Right lobe of liver (tissue), 6 donors: Measurements from ENCODE around the gene ZNF394. TPM values are rescaled to one million over a fixed set of nuclear protein-coding genes. Genes with fewer than 3 reads are reported as not detected.
"Not testable (repeated sequence)": the region's sequence is repeated elsewhere in the genome, so short reads cannot be mapped to it uniquely, and the experiment has no call there.

Source experiments
- ATAC-seq, 4 donors: fragments of 200-7000 bp; cut with Tn5 transposase; one replicate each; pipeline ENCODE4 v1.9.1; 2020; ENCODE audit warnings: mild to moderate bottlenecking in 4 of 4, moderate library complexity in 4 of 4
- DNase-seq, 3 donors: peaks; one replicate each; pipeline ENCODE4 v3.0.0-alpha.2; 2020
- H3K27ac ChIP-seq, 3 donors: fragments of 200-600 bp; one replicate each; pipeline ENCODE4 v1.8.0; 2022
- H3K27me3 ChIP-seq, 2 donors: fragments of 200-600 bp; one replicate each; pipeline ENCODE4 v1.8.0; 2022
- H3K36me3 ChIP-seq, 4 donors: fragments of 200-600 bp; sonication (generic) in 1 of 4; one replicate each; pipeline versions ENCODE4 v1.5.1 to v1.8.0; 2017 to 2022; ENCODE audit warnings: control low read depth in 1 of 4
- H3K4me1 ChIP-seq, 4 donors: fragments of 200-600 bp; sonication (generic) in 1 of 4; one replicate each; pipeline versions ENCODE4 v1.5.1 to v1.8.0; 2017 to 2022; ENCODE audit warnings: control low read depth in 1 of 4
- H3K4me3 ChIP-seq, 3 donors: fragments of 200-600 bp; one replicate each; pipeline ENCODE4 v1.8.0; 2022
- H3K9me3 ChIP-seq, 4 donors: fragments of 200-600 bp; sonication (generic) in 1 of 4; one replicate each; pipeline versions ENCODE4 v1.5.1 to v1.8.0; 2017 to 2022; ENCODE audit warnings: control low read depth in 1 of 4
- POLR2A ChIP-seq: fragments of 450-650 bp; IDR thresholded peaks from one replicate; pipeline ENCODE4 v1.6.1; 2017; ENCODE audit warnings: antibody characterized with exemption, mild to moderate bottlenecking
- whole genome bisulfite sequencing: methylation state at CpG from one replicate; pipeline ENCODE4 v1.1.6; 2018; ENCODE audit warnings: low coverage, low lambda C conversion rate; ENCODE audit not compliant: insufficient coverage; ENCODE audit errors: missing lambda C conversion rate; 5-methylcytosine and 5-hydroxymethylcytosine counted together
- intact Hi-C, 2 donors: fragments of 100-400 bp; cut with DNase I; formaldehyde crosslinking; loops; one replicate each; pipeline versions ENCODE4 v1.11.2 to v1.14.1; 2022
- total RNA-seq, 6 experiments: library from RNA; depleted of rRNA in 2 of 6; stranded (reverse); fragments of >200 nt in 2 of 6; fragmentation: NEBNext Ultra II Directional in 3 of 6; extraction: Animal tissue kit (Norgen Biotek cat#: 25700) in 3 of 6; gene quantifications; one replicate each; pipeline versions ENCODE4 v1.1.0 to v1.2.4, GENCODE V29; 2016 to 2023
- TF ChIP-seq, protein P1 (sequence below), 4 donors: fragments of 200-600 bp in 3 of 4; fragments of 450-650 bp in 1 of 4; IDR thresholded peaks; one replicate each; pipeline versions ENCODE4 v1.5.1 to v1.8.0; 2016 to 2022; ENCODE audit warnings: antibody characterized with exemption in 4 of 4, mild to moderate bottlenecking in 2 of 4
- donor health status: DM: no; HTN: yes; CAD: no.
- donor health status: DM: no; HTN: no; CAD: no.
- donor health status: DM: no; HTN: no; CAD: no.
- donor health status: DM: no; HTN: yes; CAD: no.
- donor health status: DM: no; HTN: yes; CAD: no.

The ZNF394 gene
- total RNA-seq, 6 experiments from 2014 or later = 6.6 to 12.3 (median 9.4) TPM

DNA sequence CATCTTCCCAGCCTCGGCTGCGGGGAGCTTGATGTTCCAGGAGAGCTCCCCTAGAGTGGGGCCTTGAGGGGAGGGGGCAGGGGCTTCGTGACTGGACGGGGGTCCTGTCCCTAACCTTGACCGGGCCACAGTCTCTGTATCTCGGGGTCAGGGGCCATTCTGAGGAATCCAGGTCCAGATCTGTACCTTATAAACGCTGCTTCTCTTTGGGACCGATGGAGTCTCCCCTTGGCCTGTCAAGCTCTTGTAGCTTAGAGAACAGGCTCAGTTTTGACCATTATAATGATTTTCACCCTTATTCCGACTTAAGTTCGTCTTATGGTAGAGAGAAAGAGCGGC is 5.2 kb upstream of the ZNF394 start:
- Histone ChIP-seq H3K27me3 (no peaks in the 10 kb centered on the region), H3K4me3 (peak overlapping the region; percentile 71 to 92 (median 76)), H3K4me1 (peaks cover 0 to 27% (median 7%) of the 10 kb centered on the region in 4 donors), H3K9me3 (no peaks in the 10 kb centered on the region), H3K27ac (peak overlapping the region; percentile 84 to 90 (median 88)), H3K36me3 (no peaks in the 10 kb centered on the region)
- ATAC-seq = no peak
- no peak for DNase-seq
- intact Hi-C loops = no loop called here
- TF ChIP-seq POLR2A = no peak
- TF ChIP-seq, protein P1, sequence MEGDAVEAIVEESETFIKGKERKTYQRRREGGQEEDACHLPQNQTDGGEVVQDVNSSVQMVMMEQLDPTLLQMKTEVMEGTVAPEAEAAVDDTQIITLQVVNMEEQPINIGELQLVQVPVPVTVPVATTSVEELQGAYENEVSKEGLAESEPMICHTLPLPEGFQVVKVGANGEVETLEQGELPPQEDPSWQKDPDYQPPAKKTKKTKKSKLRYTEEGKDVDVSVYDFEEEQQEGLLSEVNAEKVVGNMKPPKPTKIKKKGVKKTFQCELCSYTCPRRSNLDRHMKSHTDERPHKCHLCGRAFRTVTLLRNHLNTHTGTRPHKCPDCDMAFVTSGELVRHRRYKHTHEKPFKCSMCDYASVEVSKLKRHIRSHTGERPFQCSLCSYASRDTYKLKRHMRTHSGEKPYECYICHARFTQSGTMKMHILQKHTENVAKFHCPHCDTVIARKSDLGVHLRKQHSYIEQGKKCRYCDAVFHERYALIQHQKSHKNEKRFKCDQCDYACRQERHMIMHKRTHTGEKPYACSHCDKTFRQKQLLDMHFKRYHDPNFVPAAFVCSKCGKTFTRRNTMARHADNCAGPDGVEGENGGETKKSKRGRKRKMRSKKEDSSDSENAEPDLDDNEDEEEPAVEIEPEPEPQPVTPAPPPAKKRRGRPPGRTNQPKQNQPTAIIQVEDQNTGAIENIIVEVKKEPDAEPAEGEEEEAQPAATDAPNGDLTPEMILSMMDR (IDR thresholded peaks at IDR 0.05) = no peak
- WGBS = 0% methylated on average over 5 of the region's 11 CpGs

DNA sequence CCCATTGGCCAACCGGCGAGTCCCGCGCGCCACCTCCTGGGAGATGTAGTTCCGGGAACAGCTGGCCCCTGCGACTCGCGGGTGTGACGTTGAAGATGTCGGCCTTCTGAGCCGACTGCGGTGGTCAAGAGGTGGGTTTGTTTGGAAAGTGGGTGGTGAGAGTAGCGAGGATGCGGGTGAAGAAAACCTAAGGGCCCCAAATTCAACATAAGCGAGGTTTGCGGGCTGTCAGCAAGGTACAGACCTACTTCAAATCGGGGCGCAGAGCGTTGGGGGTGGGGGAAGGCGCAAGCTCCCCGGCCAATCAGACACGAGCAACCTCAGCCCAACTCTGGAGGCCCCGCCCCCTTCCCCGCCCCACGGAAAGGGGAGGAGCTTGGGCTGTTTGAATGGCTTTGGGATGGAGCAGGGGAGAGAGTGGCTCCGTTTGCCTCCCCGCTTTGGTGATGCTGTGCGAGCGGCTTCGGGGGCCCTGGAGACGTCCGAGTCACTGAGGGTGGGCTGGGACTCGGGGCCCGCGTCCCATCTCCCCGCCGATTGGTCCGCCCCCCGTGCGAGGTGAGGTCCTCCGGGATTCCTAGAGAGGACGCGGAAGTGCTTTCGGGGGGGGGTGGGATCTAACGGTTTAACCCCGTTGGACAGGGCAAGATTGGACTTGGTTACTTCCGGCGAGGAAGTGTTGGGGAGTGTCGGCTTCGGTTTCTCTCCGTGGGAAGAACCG is 4.7 kb upstream of the ZNF394 start, which contains the start of gene ZKSCAN5:
ZKSCAN5 (plus strand) TSS at position 60 of the 721 bp plus-strand sequence. CDS start 1,383 bp downstream, outside the sequence.
- intact Hi-C loops = no loop called here

DNA sequence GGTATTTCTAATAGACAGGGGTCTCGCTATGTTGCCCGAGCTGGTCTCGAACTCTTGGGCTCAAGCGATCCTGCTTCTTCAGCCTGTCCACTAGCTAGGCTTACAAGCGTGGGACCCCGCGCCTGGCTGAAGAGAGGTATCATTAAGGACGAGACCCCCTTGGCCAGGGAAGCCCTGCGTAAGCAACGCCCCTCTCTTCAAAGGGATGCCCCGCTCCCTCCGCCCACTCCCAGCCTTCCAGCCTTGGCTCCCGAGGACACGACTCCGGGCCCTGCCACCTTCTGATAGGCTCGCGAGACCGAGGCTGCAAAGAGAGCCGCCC is 4.2 kb upstream of the ZNF394 start:
- Histone ChIP-seq H3K4me1 (peaks cover 0 to 28% (median 7%) of the 10 kb centered on the region in 4 donors), H3K27me3 (no peaks in the 10 kb centered on the region), H3K36me3 (no peaks in the 10 kb centered on the region), H3K27ac (peak overlapping the region; percentile 84 to 90 (median 88)), H3K9me3 (no peaks in the 10 kb centered on the region), H3K4me3 (peak overlapping the region; percentile 71 to 92 (median 76))
- TF ChIP-seq, protein P1 (IDR thresholded peaks at IDR 0.05) = no peak
- no peak for TF ChIP-seq POLR2A
- DNase-seq (no peak), ATAC-seq (no peak)
- intact Hi-C loops = no loop called here
- 0% methylated on average over 5 of the region's 19 CpGs for WGBS

More for the DNA sequence above, 4.7 kb upstream of the ZNF394 start, which contains the start of gene ZKSCAN5:
- peak; percentile 90 to 95 (median 92) for ATAC-seq
- H3K4me3 ChIP-seq = peak within 1 kb of the TSS; percentile 71 to 92 (median 76)
- no peaks in the 10 kb centered on the region for H3K9me3 ChIP-seq
- peak within 1 kb of the TSS; percentile 84 to 90 (median 88) for H3K27ac ChIP-seq
- peak; percentile 99 for DNase-seq
- no peaks in the 10 kb centered on the region for H3K36me3 ChIP-seq
- H3K4me1 ChIP-seq = peaks cover 0 to 27% (median 7%) of the 10 kb centered on the region in 4 donors
- no peaks in the 10 kb centered on the region for H3K27me3 ChIP-seq
- TF ChIP-seq, protein P1 (IDR thresholded peaks at IDR 0.05) = peak in 2 of 4 donors; percentile 21 to 25
- peak; percentile 62 for TF ChIP-seq POLR2A
- under 1% methylated on average over 18 of the region's 53 CpGs for WGBS

DNA sequence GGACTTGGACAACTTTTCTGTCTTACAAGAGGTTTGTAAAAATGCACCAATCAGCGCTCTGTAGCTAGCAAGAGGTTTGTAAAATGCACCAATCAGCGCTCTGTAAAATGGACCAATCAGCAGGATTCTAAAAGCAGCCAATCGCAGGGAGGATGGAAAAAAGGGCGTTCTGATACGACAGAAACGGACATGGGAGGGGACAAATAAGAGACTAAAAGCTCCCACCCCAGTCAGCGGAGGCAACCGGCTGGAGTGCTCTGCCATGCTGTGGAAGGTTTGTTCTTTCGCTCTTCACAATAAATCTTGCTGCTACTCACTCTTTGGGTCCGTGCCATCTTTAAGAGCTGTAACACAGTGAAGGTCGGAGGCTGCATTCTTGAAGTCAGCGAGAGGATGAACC is 1.2 kb upstream of the ZNF394 start:
- H3K27ac ChIP-seq, H3K9me3 ChIP-seq, H3K27me3 ChIP-seq, ATAC-seq, H3K4me3 ChIP-seq, intact Hi-C loops: not testable (repeated sequence)
- Histone ChIP-seq H3K4me1 (peaks cover 3 to 28% (median 12%) of the 10 kb centered on the region in 4 donors), H3K36me3 (peaks cover 0 to 16% (median 2%) of the 10 kb centered on the region in 4 donors)
- DNase-seq = peak in 1 of 3 donors; percentile 16
- 96% methylated on average over 12 of the region's 12 CpGs for WGBS

DNA sequence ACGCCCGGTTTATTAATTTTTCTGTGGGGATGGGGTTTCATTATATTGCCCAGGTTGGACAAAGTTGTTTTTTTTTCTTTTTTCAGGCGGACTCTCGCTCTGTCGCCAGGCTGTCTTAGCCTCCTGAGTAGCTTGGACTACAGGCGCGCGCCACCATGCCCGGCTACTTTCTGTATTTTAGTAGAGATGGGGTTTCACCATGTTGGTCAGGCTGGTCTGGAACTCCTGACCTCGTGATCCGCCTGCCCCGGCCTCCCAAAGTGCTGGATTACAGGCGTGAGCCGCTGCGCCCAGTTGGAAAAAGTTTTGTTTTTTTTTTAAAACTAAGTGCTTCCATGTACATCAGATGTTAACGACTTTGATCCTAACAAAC is 542 bp upstream of the ZNF394 start:
- DNase-seq (peak in 1 of 3 donors; percentile 30), ATAC-seq (no peak)
- intact Hi-C loops = no loop called here

More for the DNA sequence above, 542 bp upstream of the ZNF394 start:
- Histone ChIP-seq H3K36me3 (peaks cover 0 to 21% (median 3%) of the 10 kb centered on the region in 4 donors), H3K4me3 (peak overlapping the region; percentile 86 to 100 (median 87)), H3K9me3 (no peaks in the 10 kb centered on the region), H3K27me3 (no peaks in the 10 kb centered on the region), H3K27ac (peak overlapping the region in 2 of 3 donors; percentile 94 to 95), H3K4me1 (peaks cover 3 to 22% (median 9%) of the 10 kb centered on the region in 4 donors)
- 52% methylated on average over 13 of the region's 16 CpGs for WGBS
- TF ChIP-seq, protein P1 (IDR thresholded peaks at IDR 0.05) = no peak
- no peak for TF ChIP-seq POLR2A
